HL-60 (cell line): Measurements from ENCODE around the gene BEND3.

Experiments used
- CTCF ChIP-seq: IDR thresholded peaks from one replicate; pipeline ENCODE4 v1.5.1; 2011; ENCODE audit warnings: low read length, control low read depth, inconsistent platforms; ENCODE audit not compliant: insufficient read depth
- POLR2AphosphoS5 ChIP-seq: IDR thresholded peaks from 2 replicates; pipeline ENCODE4 v1.6.1; 2012; ENCODE audit warnings: low read depth
- SPI1 ChIP-seq: IDR thresholded peaks from 2 replicates; pipeline ENCODE4 v1.6.1; 2012; ENCODE audit warnings: low read depth, mild to moderate bottlenecking, borderline replicate concordance
- TF ChIP-seq, protein P1 (sequence below): IDR thresholded peaks from 2 replicates; pipeline ENCODE4 v1.6.1; 2012; ENCODE audit warnings: low read depth; ENCODE audit not compliant: insufficient replicate concordance

DNA sequence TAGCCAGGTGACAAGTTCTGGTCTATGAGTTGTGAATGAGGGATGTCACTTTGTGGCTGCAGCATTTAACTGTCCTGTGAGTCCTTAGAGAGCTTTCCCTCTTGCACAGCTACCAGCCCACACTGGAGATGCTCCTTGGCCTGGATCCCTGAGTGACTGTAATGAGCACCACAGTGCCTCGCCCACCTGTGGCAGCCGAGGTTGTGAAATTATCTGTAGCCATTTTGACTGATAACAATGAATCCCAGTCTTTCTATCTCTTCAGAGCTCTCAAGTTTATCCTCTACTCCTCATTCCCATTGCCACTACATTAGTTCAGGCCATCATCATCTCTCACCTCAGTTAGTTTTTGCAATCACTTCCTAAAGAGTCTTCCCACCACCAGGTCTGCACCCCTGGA lies 41.3 kb upstream of the BEND3 start:
- no peak for TF ChIP-seq CTCF
- TF ChIP-seq, protein P1, sequence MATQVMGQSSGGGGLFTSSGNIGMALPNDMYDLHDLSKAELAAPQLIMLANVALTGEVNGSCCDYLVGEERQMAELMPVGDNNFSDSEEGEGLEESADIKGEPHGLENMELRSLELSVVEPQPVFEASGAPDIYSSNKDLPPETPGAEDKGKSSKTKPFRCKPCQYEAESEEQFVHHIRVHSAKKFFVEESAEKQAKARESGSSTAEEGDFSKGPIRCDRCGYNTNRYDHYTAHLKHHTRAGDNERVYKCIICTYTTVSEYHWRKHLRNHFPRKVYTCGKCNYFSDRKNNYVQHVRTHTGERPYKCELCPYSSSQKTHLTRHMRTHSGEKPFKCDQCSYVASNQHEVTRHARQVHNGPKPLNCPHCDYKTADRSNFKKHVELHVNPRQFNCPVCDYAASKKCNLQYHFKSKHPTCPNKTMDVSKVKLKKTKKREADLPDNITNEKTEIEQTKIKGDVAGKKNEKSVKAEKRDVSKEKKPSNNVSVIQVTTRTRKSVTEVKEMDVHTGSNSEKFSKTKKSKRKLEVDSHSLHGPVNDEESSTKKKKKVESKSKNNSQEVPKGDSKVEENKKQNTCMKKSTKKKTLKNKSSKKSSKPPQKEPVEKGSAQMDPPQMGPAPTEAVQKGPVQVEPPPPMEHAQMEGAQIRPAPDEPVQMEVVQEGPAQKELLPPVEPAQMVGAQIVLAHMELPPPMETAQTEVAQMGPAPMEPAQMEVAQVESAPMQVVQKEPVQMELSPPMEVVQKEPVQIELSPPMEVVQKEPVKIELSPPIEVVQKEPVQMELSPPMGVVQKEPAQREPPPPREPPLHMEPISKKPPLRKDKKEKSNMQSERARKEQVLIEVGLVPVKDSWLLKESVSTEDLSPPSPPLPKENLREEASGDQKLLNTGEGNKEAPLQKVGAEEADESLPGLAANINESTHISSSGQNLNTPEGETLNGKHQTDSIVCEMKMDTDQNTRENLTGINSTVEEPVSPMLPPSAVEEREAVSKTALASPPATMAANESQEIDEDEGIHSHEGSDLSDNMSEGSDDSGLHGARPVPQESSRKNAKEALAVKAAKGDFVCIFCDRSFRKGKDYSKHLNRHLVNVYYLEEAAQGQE, result no peak
- TF ChIP-seq POLR2AphosphoS5, result no peak
- TF ChIP-seq SPI1, result no peak
